Glomerular endothelial cell (primary cell): Measurements from ENCODE around the gene CYTH2. TPM values are rescaled to one million over a fixed set of nuclear protein-coding genes. Genes with fewer than 3 reads are reported as not detected.
A peak's percentile ranks its signal among the peaks of the same experiment; 100 is the strongest.

Source experiments
- DNase-seq: peaks from one replicate; pipeline ENCODE4 v3.0.0-alpha.2; 2011; ENCODE audit warnings: low read depth, low spot score; ENCODE audit errors: extremely low read depth
- total RNA-seq: library from RNA; depleted of rRNA; stranded (reverse); fragments of >200 nt; gene quantifications from 2 replicates; pipeline ENCODE4 v1.2.3, GENCODE V29; 2015

The CYTH2 gene
- total RNA-seq: 78.1 and 91.0 TPM in 2 replicates

GRCh38 chr19:48469289-48469881, at the start of gene CYTH2:
Gene CYTH2, plus strand, starts transcription at chr19:48469369. Its CDS starts 139 bp downstream, at chr19:48469508.
- DNase-seq: no peak

- no peak for DNase-seq
These were observed 47.6 kb upstream of the CYTH2 start for GRCh38 chr19:48421548-48421947.

GRCh38 chr19:48424694-48425219, 44.4 kb upstream of the CYTH2 start:
- no peak for DNase-seq

GRCh38 chr19:48428670-48429069, 40.5 kb upstream of the CYTH2 start:
- no peak for DNase-seq

- no peak for DNase-seq
These were observed 35.8 kb upstream of the CYTH2 start for GRCh38 chr19:48433337-48433736.

- no peak for DNase-seq
These were observed 32.6 kb upstream of the CYTH2 start for GRCh38 chr19:48436586-48436985.

GRCh38 chr19:48441360-48442050, 27.7 kb upstream of the CYTH2 start:
- DNase-seq: no peak

- DNase-seq: no peak
These were observed 26.8 kb upstream of the CYTH2 start for GRCh38 chr19:48442116-48443035.

GRCh38 chr19:48443256-48443655, 25.9 kb upstream of the CYTH2 start:
- DNase-seq: no peak

- DNase-seq: no peak
These were observed 25.4 kb upstream of the CYTH2 start for GRCh38 chr19:48443731-48444128.

- DNase-seq: no peak
These were observed 24.8 kb upstream of the CYTH2 start for GRCh38 chr19:48444129-48444935.

GRCh38 chr19:48444936-48445200, 24.3 kb upstream of the CYTH2 start:
- DNase-seq: no peak

- DNase-seq: peak; percentile 88
These were observed 23.9 kb upstream of the CYTH2 start for GRCh38 chr19:48445256-48445605.

GRCh38 chr19:48445606-48446481, 23.3 kb upstream of the CYTH2 start, which contains the start of gene GRWD1:
Gene GRWD1, plus strand, starts transcription at chr19:48445983. Its CDS starts 23 bp downstream, at chr19:48446006.
- peak; percentile 82 for DNase-seq

GRCh38 chr19:48446579-48446978, 22.6 kb upstream of the CYTH2 start:
- no peak for DNase-seq

- DNase-seq: no peak
These were observed 20.6 kb upstream of the CYTH2 start for GRCh38 chr19:48448563-48448962.

GRCh38 chr19:48450441-48450840, 18.7 kb upstream of the CYTH2 start:
- DNase-seq: no peak

GRCh38 chr19:48450863-48451262, 18.3 kb upstream of the CYTH2 start:
- DNase-seq: no peak

- no peak for DNase-seq
These were observed 17.5 kb upstream of the CYTH2 start for GRCh38 chr19:48451624-48452023.
